ENCODE measurements around the gene NEURL1. TPM values are rescaled to one million over a fixed set of nuclear protein-coding genes. Genes with fewer than 3 reads are reported as not detected.

Gene NEURL1
- total RNA-seq, 1 experiment from 2014 or later = 0.10 TPM

DNA sequence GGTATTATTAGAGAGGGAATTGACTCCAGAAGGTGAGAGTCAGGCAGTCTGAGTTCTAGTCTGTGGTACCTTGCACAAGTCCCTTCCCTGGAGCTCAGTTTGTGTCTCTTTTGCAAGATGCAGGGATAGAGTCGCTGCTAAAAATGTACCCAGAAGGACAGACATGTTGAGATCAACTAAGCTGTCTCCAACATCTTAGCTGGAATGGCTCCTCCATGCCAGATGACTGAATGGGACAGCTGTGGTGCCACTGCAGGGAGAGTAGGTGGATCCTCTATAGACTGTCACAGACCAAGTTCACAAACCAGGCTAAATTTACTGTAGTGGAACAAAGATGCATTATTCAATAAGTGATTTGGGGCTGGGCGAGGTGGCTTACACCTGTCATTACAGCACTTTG lies 120.1 kb downstream of the NEURL1 start:
- Histone ChIP-seq H3K4me1 (ENCODE audit: control insufficient read depth, insufficient read depth, low read length) (no peaks in the 10 kb centered on the region), H3K9me3 (ENCODE audit: control insufficient read depth, insufficient read depth, low read depth, low read length) (no peaks in the 10 kb centered on the region), H3K36me3 (ENCODE audit: control insufficient read depth, insufficient read depth, low read length) (no peaks in the 10 kb centered on the region), H3K27ac (ENCODE audit: low read length) (no peak overlapping the region), H3K4me3 (ENCODE audit: low read depth in 2 of 2, low read length in 2 of 2) (no peak overlapping the region), H3K27me3 (ENCODE audit: control insufficient read depth, insufficient read depth, low read length) (no peaks in the 10 kb centered on the region)
- ChIA-PET CTCF (interaction anchor here (0.6 kb wide), 1 partner anchor 21 kb away, joined by 3 read pairs; no protein-coding TSS in a partner anchor), POLR2A (no interaction called here)
- DNase-seq (ENCODE audit: low read depth, low spot score) (no peak), ATAC-seq (no peak)
- in situ Hi-C loops (cut with HindIII; ENCODE audit: low pct_unique_long_range_greater_than_20kb, low sequenced_read_pairs) = no loop called here
- intact Hi-C loops (cut with micrococcal nuclease; ENCODE audit: unreplicated experiment) = no loop called here
- no TSS peak for BruUV-seq (replicated peaks)
- TF ChIP-seq, protein P1, sequence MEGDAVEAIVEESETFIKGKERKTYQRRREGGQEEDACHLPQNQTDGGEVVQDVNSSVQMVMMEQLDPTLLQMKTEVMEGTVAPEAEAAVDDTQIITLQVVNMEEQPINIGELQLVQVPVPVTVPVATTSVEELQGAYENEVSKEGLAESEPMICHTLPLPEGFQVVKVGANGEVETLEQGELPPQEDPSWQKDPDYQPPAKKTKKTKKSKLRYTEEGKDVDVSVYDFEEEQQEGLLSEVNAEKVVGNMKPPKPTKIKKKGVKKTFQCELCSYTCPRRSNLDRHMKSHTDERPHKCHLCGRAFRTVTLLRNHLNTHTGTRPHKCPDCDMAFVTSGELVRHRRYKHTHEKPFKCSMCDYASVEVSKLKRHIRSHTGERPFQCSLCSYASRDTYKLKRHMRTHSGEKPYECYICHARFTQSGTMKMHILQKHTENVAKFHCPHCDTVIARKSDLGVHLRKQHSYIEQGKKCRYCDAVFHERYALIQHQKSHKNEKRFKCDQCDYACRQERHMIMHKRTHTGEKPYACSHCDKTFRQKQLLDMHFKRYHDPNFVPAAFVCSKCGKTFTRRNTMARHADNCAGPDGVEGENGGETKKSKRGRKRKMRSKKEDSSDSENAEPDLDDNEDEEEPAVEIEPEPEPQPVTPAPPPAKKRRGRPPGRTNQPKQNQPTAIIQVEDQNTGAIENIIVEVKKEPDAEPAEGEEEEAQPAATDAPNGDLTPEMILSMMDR (IDR thresholded peaks at IDR 0.05) = no peak
- TF ChIP-seq TCF7L2 (IDR thresholded peaks at IDR 0.05; ENCODE audit: low read depth, low read length) (no peak), SIN3A (IDR thresholded peaks at IDR 0.05; ENCODE audit: borderline replicate concordance, insufficient read depth, low read depth, low read length) (no peak), POLR2AphosphoS5 (IDR thresholded peaks at IDR 0.05; ENCODE audit: low read depth, low read length) (no peak)
- TF ChIP-seq, protein P2, sequence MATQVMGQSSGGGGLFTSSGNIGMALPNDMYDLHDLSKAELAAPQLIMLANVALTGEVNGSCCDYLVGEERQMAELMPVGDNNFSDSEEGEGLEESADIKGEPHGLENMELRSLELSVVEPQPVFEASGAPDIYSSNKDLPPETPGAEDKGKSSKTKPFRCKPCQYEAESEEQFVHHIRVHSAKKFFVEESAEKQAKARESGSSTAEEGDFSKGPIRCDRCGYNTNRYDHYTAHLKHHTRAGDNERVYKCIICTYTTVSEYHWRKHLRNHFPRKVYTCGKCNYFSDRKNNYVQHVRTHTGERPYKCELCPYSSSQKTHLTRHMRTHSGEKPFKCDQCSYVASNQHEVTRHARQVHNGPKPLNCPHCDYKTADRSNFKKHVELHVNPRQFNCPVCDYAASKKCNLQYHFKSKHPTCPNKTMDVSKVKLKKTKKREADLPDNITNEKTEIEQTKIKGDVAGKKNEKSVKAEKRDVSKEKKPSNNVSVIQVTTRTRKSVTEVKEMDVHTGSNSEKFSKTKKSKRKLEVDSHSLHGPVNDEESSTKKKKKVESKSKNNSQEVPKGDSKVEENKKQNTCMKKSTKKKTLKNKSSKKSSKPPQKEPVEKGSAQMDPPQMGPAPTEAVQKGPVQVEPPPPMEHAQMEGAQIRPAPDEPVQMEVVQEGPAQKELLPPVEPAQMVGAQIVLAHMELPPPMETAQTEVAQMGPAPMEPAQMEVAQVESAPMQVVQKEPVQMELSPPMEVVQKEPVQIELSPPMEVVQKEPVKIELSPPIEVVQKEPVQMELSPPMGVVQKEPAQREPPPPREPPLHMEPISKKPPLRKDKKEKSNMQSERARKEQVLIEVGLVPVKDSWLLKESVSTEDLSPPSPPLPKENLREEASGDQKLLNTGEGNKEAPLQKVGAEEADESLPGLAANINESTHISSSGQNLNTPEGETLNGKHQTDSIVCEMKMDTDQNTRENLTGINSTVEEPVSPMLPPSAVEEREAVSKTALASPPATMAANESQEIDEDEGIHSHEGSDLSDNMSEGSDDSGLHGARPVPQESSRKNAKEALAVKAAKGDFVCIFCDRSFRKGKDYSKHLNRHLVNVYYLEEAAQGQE (IDR thresholded peaks at IDR 0.05; ENCODE audit: insufficient read depth in 1 of 2, low read depth in 2 of 2, low read length in 1 of 2) = no peak

DNA sequence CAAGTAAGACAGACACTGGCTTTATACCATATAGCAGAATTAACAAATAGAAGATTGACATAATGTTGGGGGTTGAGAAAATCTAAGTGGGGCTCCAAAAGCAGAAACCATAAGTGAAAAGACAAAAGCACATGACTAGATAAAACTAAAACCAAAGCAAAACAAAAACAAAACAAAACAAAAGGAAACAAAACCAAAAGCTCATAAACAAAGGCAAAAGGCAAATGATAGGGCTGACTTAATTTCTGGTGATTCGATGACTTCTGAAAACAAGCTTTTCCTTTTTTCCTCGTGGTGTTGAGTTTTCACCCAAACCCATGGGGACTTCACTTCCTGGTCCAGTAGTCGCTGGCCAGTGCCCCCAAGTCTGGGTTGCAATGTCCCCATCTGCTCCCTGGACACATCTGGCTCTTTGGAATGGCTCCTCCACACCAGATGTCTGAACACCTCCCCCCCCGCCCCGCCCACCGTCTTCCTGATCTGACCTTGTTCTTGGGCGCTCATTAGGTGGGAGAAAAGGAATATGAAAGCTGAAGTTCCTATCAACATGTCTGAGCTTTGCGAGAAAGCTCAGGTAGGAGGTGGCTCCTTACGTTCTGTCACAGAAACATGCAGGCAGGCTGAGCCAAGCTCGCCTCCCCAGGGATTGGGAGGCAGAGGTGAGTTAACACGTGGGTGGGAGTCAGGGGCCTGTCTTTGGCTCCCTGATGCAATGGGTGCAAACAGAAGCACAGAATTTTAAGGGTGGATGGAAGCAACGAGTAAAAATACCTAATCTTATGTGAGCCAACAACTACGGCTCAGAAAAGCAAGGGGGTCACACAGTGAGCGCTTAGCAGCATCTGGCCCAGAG lies 121.0 kb downstream of the NEURL1 start:
- ChIA-PET POLR2A (interaction anchor here (0.6 kb wide), 2 partner anchors 115 to 839 kb away, joined by 4 to 12 read pairs; no protein-coding TSS in a partner anchor), CTCF (interaction anchor here (0.6 to 0.7 kb wide), 2 partner anchors 11 to 20 kb away, joined by 3 read pairs; no protein-coding TSS in a partner anchor)
- no TSS peak for BruUV-seq (replicated peaks)
- Histone ChIP-seq H3K27ac (ENCODE audit: low read length) (no peak overlapping the region), H3K27me3 (ENCODE audit: control insufficient read depth, insufficient read depth, low read length) (no peaks in the 10 kb centered on the region), H3K36me3 (ENCODE audit: control insufficient read depth, insufficient read depth, low read length) (no peaks in the 10 kb centered on the region), H3K4me3 (ENCODE audit: low read depth in 2 of 2, low read length in 2 of 2) (no peak overlapping the region), H3K9me3 (ENCODE audit: control insufficient read depth, insufficient read depth, low read depth, low read length) (no peaks in the 10 kb centered on the region), H3K4me1 (ENCODE audit: control insufficient read depth, insufficient read depth, low read length) (no peaks in the 10 kb centered on the region)
- intact Hi-C loops (cut with micrococcal nuclease; ENCODE audit: unreplicated experiment) (no loop called here), in situ Hi-C loops (cut with HindIII; ENCODE audit: low pct_unique_long_range_greater_than_20kb, low sequenced_read_pairs) (no loop called here)
- DNase-seq (ENCODE audit: low read depth, low spot score) (no peak), ATAC-seq (no peak)
- no peak for TF ChIP-seq POLR2AphosphoS5 (IDR thresholded peaks at IDR 0.05; ENCODE audit: low read depth, low read length)
- TF ChIP-seq, protein P1 (IDR thresholded peaks at IDR 0.05) = no peak
- TF ChIP-seq SIN3A (IDR thresholded peaks at IDR 0.05; ENCODE audit: borderline replicate concordance, insufficient read depth, low read depth, low read length) = no peak
- TF ChIP-seq TCF7L2 (IDR thresholded peaks at IDR 0.05; ENCODE audit: low read depth, low read length) = no peak
